BJ (cell line): ENCODE data around the gene P2RY6. TPM values are rescaled to one million over a fixed set of nuclear protein-coding genes. Genes with fewer than 3 reads are reported as not detected.
"Not testable (repeated sequence)": the region's sequence is repeated elsewhere in the genome, so short reads cannot be mapped to it uniquely, and the experiment has no call there.

Source experiments
- CTCF ChIA-PET: fragments of 350-600 bp; formaldehyde crosslinking; extraction: SDS; loops from one replicate; lab custom pipeline; 2021; ENCODE audit warnings: antibody characterized with exemption, inconsistent platforms; lab: Yijun Ruan, JAX
- POLR2A ChIA-PET: fragments of 300-600 bp; sonication (Branson Sonifier 250); formaldehyde crosslinking; extraction: SDS; loops from one replicate; lab custom pipeline; 2021; ENCODE audit warnings: antibody characterized with exemption; lab: Charles Lee
- DNase-seq: peaks from one replicate; pipeline ENCODE4 v3.0.0-alpha.2; 2011; ENCODE audit warnings: low read depth
- H3K27me3 ChIP-seq: 2 replicates; pipeline ENCODE4 v1.6.0; 2011; ENCODE audit warnings: low read length; ENCODE audit not compliant: control insufficient read depth, insufficient read depth
- H3K36me3 ChIP-seq: 2 replicates; pipeline ENCODE4 v1.5.1; 2011; ENCODE audit warnings: low read length; ENCODE audit not compliant: control insufficient read depth, insufficient read depth
- H3K4me3 ChIP-seq: 2 replicates; pipeline ENCODE4 v1.5.1; 2011; ENCODE audit warnings: low read depth, mild to moderate bottlenecking, control low read depth, low read length
- CTCF ChIP-seq: IDR thresholded peaks from 2 replicates; pipeline ENCODE4 v1.5.1; 2011; ENCODE audit warnings: low read depth, mild to moderate bottlenecking, control low read depth, inconsistent platforms, low read length, moderate library complexity; ENCODE audit not compliant: insufficient read depth
- polyA plus RNA-seq: library from polyadenylated mRNA; depleted of rRNA; stranded (reverse); fragments of >200 nt; gene quantifications from 2 replicates; pipeline ENCODE4 v1.2.3, GENCODE V29; 2011

P2RY6 gene
- polyA plus RNA-seq, 1 experiment = 1.5 TPM

- ChIA-PET POLR2A (no interaction called here), CTCF (interaction anchor here (0.9 to 12.5 kb wide), 3 partner anchors 18 to 87 kb away, joined by 3 to 60 read pairs (median 4); no protein-coding TSS in a partner anchor)
- peaks cover 11% of the 10 kb centered on the region for H3K27me3 ChIP-seq
- no peaks in the 10 kb centered on the region for H3K36me3 ChIP-seq
- no peak for TF ChIP-seq CTCF
- no peak for DNase-seq
- no peak overlapping the region for H3K4me3 ChIP-seq
Observed at GRCh38 chr11:73270016-73270854, 1.9 kb upstream of the P2RY6 start.

- DNase-seq = no peak
- TF ChIP-seq CTCF = no peak
- Histone ChIP-seq H3K36me3 (no peaks in the 10 kb centered on the region), H3K27me3 (peaks cover 10% of the 10 kb centered on the region), H3K4me3 (no peak overlapping the region)
- CTCF ChIA-PET = interaction anchor here (1.4 to 12.5 kb wide), 2 partner anchors 17 to 87 kb away, joined by 4 to 60 read pairs; no protein-coding TSS in a partner anchor
- POLR2A ChIA-PET = no interaction called here
Observed at GRCh38 chr11:73270855-73271477, 1.2 kb upstream of the P2RY6 start.

DNA sequence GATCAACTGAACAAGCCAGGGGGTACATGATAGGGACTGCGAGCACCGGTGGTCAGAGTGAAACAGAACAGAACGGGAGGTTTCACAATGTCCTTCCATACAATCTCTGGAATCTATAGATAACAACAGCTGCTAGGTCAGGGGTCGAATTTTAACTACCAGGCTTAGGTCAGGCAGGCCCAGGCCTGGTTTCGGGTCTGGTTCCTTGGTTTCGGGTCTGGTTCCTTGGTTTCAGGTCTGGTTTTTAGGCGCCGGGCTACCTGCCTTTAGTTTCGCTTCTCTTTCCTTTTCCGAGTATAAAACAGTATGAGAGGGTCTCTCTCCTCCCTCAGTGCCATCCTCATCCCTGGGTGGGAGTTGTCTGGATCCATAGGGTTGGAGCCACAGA is 666 bp upstream of the P2RY6 start:
- POLR2A ChIA-PET, DNase-seq, H3K4me3 ChIP-seq, H3K27me3 ChIP-seq, H3K36me3 ChIP-seq: not testable (repeated sequence)
- CTCF ChIA-PET = interaction anchor here (1.4 to 12.5 kb wide), 2 partner anchors 17 to 88 kb away, joined by 4 to 60 read pairs; no protein-coding TSS in a partner anchor

DNA sequence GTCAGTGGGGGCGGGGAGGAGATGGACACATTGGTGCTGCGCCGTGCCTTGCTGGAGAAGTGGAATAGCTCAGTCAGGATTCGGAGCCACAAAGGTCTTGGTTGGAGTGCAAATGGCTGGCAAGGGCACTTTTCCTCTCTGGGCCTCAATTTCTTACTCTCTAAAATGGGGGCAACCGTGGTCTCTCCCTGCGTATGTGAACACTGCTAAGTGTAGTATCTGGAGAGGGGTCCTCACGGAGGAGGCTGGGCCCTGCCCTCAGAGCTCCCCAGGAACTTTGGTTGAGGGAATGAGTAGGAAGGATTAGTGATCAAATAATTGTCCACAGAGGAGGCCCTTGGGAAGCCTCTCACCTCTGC is 521 bp downstream of the P2RY6 start:
- Histone ChIP-seq H3K27me3 (peaks cover 8% of the 10 kb centered on the region; the same call in 1 of the 2 replicates), H3K36me3 (no peaks in the 10 kb centered on the region), H3K4me3 (no peak overlapping the region)
- TF ChIP-seq CTCF = no peak
- no peak for DNase-seq
- POLR2A ChIA-PET = interaction anchor here (0.6 kb wide), 1 partner anchor 10 kb away, joined by 10 read pairs; no protein-coding TSS in a partner anchor
- CTCF ChIA-PET = interaction anchor here (1.2 to 12.5 kb wide), 3 partner anchors 10 to 16 kb away, joined by 3 to 60 read pairs (median 8); no protein-coding TSS in a partner anchor

DNA sequence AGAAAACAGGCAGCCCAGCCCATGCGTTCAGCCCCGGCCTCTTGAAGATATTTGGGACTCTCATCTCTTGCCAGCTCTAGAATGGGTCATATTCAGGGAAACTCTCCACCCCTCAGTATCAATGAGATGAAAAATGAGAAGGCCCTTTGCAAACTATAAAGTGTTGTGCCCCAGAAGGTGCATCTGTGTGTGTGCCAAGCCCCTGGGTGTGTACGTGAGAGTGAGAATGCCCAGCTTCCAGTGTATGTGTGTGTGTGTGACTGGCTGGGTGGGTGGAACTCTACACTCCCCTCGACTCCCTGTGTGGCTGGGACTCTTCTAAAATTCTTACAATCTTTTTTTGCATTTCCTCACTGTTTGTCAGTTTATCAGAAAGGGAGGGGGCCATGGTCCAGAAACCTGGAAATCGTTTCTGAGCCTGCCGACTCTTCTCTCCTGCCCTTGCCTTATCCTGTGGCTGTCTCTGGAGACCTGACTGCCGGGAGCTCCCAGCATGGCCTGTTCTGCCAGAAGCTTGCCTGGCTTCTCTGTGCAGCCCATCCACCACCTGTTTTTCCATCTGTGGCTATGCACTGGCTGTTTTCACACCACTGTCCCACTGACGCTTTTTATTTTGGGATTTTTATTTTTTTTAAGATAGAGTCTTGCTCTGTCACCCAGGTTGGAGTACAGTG is 1.2 kb downstream of the P2RY6 start:
- no peak for TF ChIP-seq CTCF
- no peaks in the 10 kb centered on the region for H3K36me3 ChIP-seq
- H3K27me3 ChIP-seq = peaks cover 5% of the 10 kb centered on the region; the same call in 1 of the 2 replicates
- CTCF ChIA-PET = interaction anchor here (1.7 to 12.5 kb wide), 2 partner anchors 15 to 16 kb away, joined by 8 to 60 read pairs; no protein-coding TSS in a partner anchor
- no peak for DNase-seq
- no peak overlapping the region for H3K4me3 ChIP-seq
- POLR2A ChIA-PET = no interaction called here

DNA sequence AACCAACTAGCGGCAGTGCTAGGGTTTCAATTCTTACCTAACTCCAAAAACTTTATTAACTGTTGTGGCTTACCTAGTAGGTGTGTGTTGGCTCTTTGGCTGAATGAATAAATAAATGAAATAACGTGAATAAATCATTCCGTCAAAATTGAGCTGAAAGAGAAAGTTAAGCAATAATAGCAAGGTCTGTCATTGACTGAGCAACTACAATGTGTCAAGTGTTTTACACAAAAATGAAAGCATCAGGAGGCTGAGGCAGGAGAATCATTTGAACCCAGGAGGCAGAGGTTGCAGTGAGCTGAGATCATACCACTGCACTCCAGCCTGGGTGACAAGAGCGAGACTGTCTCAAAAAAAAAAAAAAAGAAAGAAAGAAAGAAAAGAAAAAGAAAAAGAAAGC is 2.1 kb downstream of the P2RY6 start:
- DNase-seq, H3K4me3 ChIP-seq, POLR2A ChIA-PET, H3K36me3 ChIP-seq, H3K27me3 ChIP-seq: not testable (repeated sequence)
- CTCF ChIA-PET = interaction anchor here (1.5 to 12.5 kb wide), 2 partner anchors 14 to 16 kb away, joined by 5 to 60 read pairs; no protein-coding TSS in a partner anchor
